Pancreas (tissue), 10 donors: ENCODE data around the gene GSG1L2. TPM values are rescaled to one million over a fixed set of nuclear protein-coding genes. Genes with fewer than 3 reads are reported as not detected.

Source experiments
- ATAC-seq, 4 donors: fragments of 200-7000 bp; cut with Tn5 transposase; one replicate each; pipeline versions ENCODE4 v1.8.0 to v1.9.1; 2020; ENCODE audit warnings: mild to moderate bottlenecking in 4 of 4, moderate library complexity in 4 of 4
- DNase-seq, 6 donors: peaks; one replicate each; pipeline ENCODE4 v3.0.0-alpha.2; 2020
- FAIRE-seq: peaks from 2 replicates; lab custom pipeline; 2012; peaks lifted over from hg19 to GRCh38; lab: Jason Lieb, UNC
- H3K27ac ChIP-seq, 4 donors: fragments of 200-600 bp; sonication (generic); 1 replicate in 3 of 4; 2 replicates in 1 of 4; pipeline versions ENCODE4 v1.5.0 to v1.8.0; 2020
- H3K27me3 ChIP-seq, 4 donors: fragments of 200-600 bp; one replicate each; pipeline ENCODE4 v1.8.0; 2021
- H3K36me3 ChIP-seq, 3 donors: fragments of 200-600 bp; sonication (generic) in 1 of 3; one replicate each; pipeline versions ENCODE4 v1.5.0 to v1.8.0; 2020 to 2021
- H3K4me1 ChIP-seq, 3 donors: fragments of 200-600 bp; one replicate each; pipeline ENCODE4 v1.8.0; 2021
- H3K4me3 ChIP-seq, 4 donors: fragments of 200-600 bp; sonication (generic) in 2 of 4; one replicate each; pipeline versions ENCODE4 v1.5.0 to v1.8.0; 2020 to 2021
- H3K9me3 ChIP-seq, 4 donors: fragments of 200-600 bp; one replicate each; pipeline ENCODE4 v1.8.0; 2021
- WGBS, 2 donors: extraction: QIAGEN DNeasy Blood & Tissue Kit; methylation state at CpG; one replicate each; pipeline ENCODE4 v1.1.7; 2013; 5-methylcytosine and 5-hydroxymethylcytosine counted together
- intact Hi-C, 3 donors: fragments of 100-400 bp; cut with DNase I; formaldehyde crosslinking; loops; one replicate each; pipeline versions ENCODE4 v1.11.1 to v1.14.2; 2022
- polyA plus RNA-seq, 2 donors: library from polyadenylated mRNA; stranded (reverse); fragments of 200-250 nt; gene quantifications; one replicate each; pipeline ENCODE4 v1.2.3, GENCODE V29; 2013
- total RNA-seq, 6 donors: library from RNA; stranded (reverse); fragmentation: NEBNext Ultra II Directional in 4 of 6; extraction: Animal tissue kit (Norgen Biotek cat#: 25700) in 4 of 6; gene quantifications; one replicate each; pipeline versions ENCODE4 v1.2.1 to v1.2.4, GENCODE V29; 2021 to 2023
- TF ChIP-seq, protein P1 (sequence below), 4 donors: fragments of 200-600 bp; sonication (generic) in 3 of 4; IDR thresholded peaks; one replicate each; pipeline versions ENCODE4 v1.5.0 to v1.8.0; 2021; ENCODE audit warnings: antibody characterized with exemption in 4 of 4
- donor health status: healthy with polysubstance abuse.
- donor health status: DM: no; HTN: no; CAD: no; lungs with moderate emphysema.
- donor health status: DM: no; HTN: no; CAD: no.
- donor health status: control.
- donor health status: control.
- donor health status: Bipolar disorder and iron deficiency.
- donor health status: DM: yes; HTN: yes; CAD: no.
- donor health status: DM: no; HTN: no; CAD: no.
- donor health status: DM: no; HTN: no; CAD: no.
- donor health status: DM: yes; HTN: yes; CAD: no.

GSG1L2 gene
- total and polyA plus RNA-seq, 8 donors = not detected

GRCh38 chr17:9798724-9799123 lies 23.2 kb downstream of the GSG1L2 start:
- no peak overlapping the region for H3K4me3 ChIP-seq
- H3K9me3 ChIP-seq = no peaks in the 10 kb centered on the region
- H3K4me1 ChIP-seq = no peaks in the 10 kb centered on the region
- TF ChIP-seq, protein P1, sequence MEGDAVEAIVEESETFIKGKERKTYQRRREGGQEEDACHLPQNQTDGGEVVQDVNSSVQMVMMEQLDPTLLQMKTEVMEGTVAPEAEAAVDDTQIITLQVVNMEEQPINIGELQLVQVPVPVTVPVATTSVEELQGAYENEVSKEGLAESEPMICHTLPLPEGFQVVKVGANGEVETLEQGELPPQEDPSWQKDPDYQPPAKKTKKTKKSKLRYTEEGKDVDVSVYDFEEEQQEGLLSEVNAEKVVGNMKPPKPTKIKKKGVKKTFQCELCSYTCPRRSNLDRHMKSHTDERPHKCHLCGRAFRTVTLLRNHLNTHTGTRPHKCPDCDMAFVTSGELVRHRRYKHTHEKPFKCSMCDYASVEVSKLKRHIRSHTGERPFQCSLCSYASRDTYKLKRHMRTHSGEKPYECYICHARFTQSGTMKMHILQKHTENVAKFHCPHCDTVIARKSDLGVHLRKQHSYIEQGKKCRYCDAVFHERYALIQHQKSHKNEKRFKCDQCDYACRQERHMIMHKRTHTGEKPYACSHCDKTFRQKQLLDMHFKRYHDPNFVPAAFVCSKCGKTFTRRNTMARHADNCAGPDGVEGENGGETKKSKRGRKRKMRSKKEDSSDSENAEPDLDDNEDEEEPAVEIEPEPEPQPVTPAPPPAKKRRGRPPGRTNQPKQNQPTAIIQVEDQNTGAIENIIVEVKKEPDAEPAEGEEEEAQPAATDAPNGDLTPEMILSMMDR (IDR thresholded peaks at IDR 0.05) = no peak
- FAIRE-seq (no peak), ATAC-seq (peak in 2 of 4 donors; percentile 19 to 32), DNase-seq (no peak)
- intact Hi-C loops = no loop called here
- WGBS, 2 donors = 56 to 59% methylated on average over 7 of the region's 7 CpGs
- no peak overlapping the region for H3K27ac ChIP-seq
- H3K36me3 ChIP-seq = no peaks in the 10 kb centered on the region
- H3K27me3 ChIP-seq = peaks cover 0 to 24% (median 0%) of the 10 kb centered on the region in 4 donors

- no peak overlapping the region for H3K4me3 ChIP-seq
- no peaks in the 10 kb centered on the region for H3K4me1 ChIP-seq
- peaks cover 0 to 24% (median 0%) of the 10 kb centered on the region in 4 donors for H3K27me3 ChIP-seq
- intact Hi-C loops = no loop called here
- ATAC-seq (no peak), DNase-seq (no peak), FAIRE-seq (no peak)
- 59 to 64% methylated on average over 3 of the region's 3 CpGs for WGBS, 2 donors
- H3K27ac ChIP-seq = no peak overlapping the region
- H3K36me3 ChIP-seq = no peaks in the 10 kb centered on the region
- TF ChIP-seq, protein P1 (IDR thresholded peaks at IDR 0.05) = no peak
- H3K9me3 ChIP-seq = no peaks in the 10 kb centered on the region
Measured at GRCh38 chr17:9798008-9798407, 23.9 kb downstream of the GSG1L2 start.

DNA sequence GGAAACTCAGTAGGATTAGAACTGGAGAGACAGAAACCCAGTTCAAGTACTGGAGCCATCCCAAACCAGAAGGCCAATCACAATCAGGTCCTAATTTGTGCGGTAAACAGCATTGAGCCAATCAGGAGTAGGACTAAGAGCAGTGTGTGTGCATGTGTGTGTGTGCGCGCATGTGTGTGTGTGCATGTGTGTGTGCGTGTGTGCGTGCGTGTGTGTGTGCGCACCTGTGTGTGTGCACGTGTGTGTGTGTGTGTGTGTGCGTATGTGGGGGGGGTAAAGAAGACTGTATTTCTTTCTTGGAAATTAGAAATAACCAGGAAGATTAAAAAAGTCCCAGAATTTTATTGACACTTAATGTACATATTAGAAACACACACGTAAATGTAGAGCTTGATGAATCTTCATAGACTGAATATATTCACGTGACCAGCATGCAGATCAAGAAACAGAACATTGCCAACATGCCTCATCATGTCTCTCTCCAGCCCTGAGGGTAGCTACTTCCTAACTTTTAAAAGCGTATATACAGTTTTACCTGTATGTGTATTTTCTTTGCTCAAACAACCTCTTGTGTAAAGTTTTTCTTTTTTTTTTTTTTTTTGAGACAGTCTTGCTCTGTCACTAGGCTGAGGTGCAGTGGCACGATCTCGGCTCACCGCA lies 29.6 kb downstream of the GSG1L2 start:
- H3K27ac ChIP-seq = no peak overlapping the region
- intact Hi-C loops = loop anchor here in 1 of 3 donors (2.0 kb wide), 1 partner anchor 18 kb away; no protein-coding TSS in a partner anchor
- 84 to 92% methylated on average over 15 of the region's 15 CpGs for WGBS, 2 donors
- FAIRE-seq = no peak
- TF ChIP-seq, protein P1 (IDR thresholded peaks at IDR 0.05) = no peak
- no peaks in the 10 kb centered on the region for H3K36me3 ChIP-seq
- ATAC-seq = no peak
- DNase-seq = no peak
- H3K4me3 ChIP-seq = no peak overlapping the region
- H3K9me3 ChIP-seq = no peaks in the 10 kb centered on the region
- no peaks in the 10 kb centered on the region for H3K27me3 ChIP-seq
- no peaks in the 10 kb centered on the region for H3K4me1 ChIP-seq

DNA sequence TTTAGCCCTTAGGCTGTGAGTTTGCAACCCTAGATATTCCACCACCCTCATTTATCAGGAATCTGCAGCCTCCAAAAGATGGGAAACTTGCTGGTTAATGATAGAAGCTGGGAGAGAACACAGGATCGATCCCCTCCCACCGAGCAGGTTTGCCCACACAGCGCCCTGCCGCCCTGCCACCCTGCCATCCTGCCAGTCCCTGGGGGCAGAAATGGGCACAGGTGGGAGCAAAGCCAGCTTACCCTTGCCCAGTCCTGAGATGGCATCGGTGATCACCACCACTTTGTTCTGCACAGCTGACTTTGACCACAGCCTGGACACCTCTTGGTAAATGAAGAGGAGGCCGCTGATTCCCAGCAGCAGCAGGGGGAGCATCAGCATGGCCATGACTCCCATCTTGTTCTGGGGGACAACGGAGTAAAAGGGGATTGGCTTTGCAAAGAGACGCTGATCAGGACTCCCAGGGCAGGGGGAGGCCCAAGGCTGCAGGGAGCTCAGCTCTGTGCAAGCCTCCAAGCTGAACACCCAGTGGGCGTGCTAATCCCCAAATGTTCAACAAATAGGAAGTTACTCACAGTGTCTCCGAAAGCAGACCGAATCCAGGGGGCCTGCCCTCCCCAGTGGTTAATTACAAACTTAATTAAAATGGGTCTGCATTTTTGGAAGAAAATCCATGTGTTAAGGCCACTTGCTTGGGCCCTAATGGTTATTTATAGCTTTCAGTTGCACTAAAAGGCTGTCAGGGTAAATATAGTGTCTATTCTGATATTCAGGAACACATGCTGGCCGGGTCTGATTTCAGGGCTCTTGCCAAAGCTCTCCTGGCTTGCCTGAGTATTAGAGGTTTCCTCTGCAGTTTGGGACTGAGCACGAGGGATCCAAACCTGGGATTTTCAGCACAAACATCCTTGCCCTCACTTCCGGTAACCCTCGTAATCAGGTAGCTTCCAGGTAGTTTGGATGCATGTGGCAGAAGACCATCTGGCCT lies 30.7 kb downstream of the GSG1L2 start, which contains the start of gene DHRS7C:
DHRS7C (minus strand) TSS at position 704 of the 988 bp plus-strand sequence; CDS start at position 396, 308 bp downstream.
- FAIRE-seq (no peak), ATAC-seq (no peak), DNase-seq (no peak)
- H3K4me1 ChIP-seq = no peaks in the 10 kb centered on the region
- H3K27ac ChIP-seq = no peak within 1 kb of the TSS
- H3K9me3 ChIP-seq = no peaks in the 10 kb centered on the region
- intact Hi-C loops = no loop called here
- no peak within 1 kb of the TSS for H3K4me3 ChIP-seq
- TF ChIP-seq, protein P1 (IDR thresholded peaks at IDR 0.05) = no peak
- H3K27me3 ChIP-seq = no peaks in the 10 kb centered on the region
- WGBS, 2 donors = 66 to 68% methylated on average over 15 of the region's 15 CpGs
- H3K36me3 ChIP-seq = no peaks in the 10 kb centered on the region
